Panc1 (cell line): ENCODE measurements around the gene CADPS2. TPM values are rescaled to one million over a fixed set of nuclear protein-coding genes. Genes with fewer than 3 reads are reported as not detected.

ENCODE experiments used
- ATAC-seq: fragments of 200-7000 bp; cut with Tn5 transposase; 2 replicates; pipeline ENCODE4 v1.9.1; 2020; ENCODE audit warnings: mild to moderate bottlenecking, moderate library complexity
- BruUV-seq: library from RNA; stranded (reverse); fragments of 400-500 nt; replicated peaks from 2 replicates; lab custom pipeline; 2021; lab: Mats Ljungman, UMichigan
- CTCF ChIA-PET: fragments of 300-600 bp; sonication (Branson Sonifier 250); formaldehyde crosslinking; loops from one replicate; lab custom pipeline; 2022; ENCODE audit warnings: antibody characterized with exemption; lab: Charles Lee
- POLR2A ChIA-PET: fragments of 300-600 bp; sonication (Branson Sonifier 250); formaldehyde crosslinking; loops from one replicate; lab custom pipeline; 2022; ENCODE audit warnings: antibody characterized with exemption; lab: Charles Lee
- DNase-seq: peaks from one replicate; pipeline ENCODE4 v3.0.0-alpha.2; 2010; ENCODE audit warnings: low read depth, low spot score
- H3K27ac ChIP-seq: 2 replicates; pipeline ENCODE4 v1.5.1; 2011; ENCODE audit warnings: mild to moderate bottlenecking, low read length, inconsistent platforms
- H3K27me3 ChIP-seq: fragments of 200-500 bp; sonication (Bioruptor generic); 2 replicates; pipeline ENCODE4 v1.6.0; 2014; ENCODE audit warnings: low read length, inconsistent platforms; ENCODE audit not compliant: control insufficient read depth, insufficient read depth
- H3K36me3 ChIP-seq: fragments of 200-500 bp; sonication (Bioruptor generic); 2 replicates; pipeline ENCODE4 v1.5.1; 2014; ENCODE audit warnings: inconsistent platforms, mild to moderate bottlenecking, low read length, moderate library complexity; ENCODE audit not compliant: control insufficient read depth, insufficient read depth
- H3K4me1 ChIP-seq: 2 replicates; pipeline ENCODE4 v1.5.1; 2011; ENCODE audit warnings: inconsistent platforms, mild to moderate bottlenecking, low read length, moderate library complexity; ENCODE audit not compliant: control insufficient read depth, insufficient read depth
- H3K4me3 ChIP-seq, 2 experiments: 2 replicates each; pipeline ENCODE4 v1.5.1; 2011 to 2012; ENCODE audit warnings: low read depth in 2 of 2, low read length in 2 of 2, mild to moderate bottlenecking in 2 of 2, inconsistent platforms in 1 of 2, moderate library complexity in 1 of 2
- H3K9me3 ChIP-seq: fragments of 200-500 bp; sonication (Bioruptor generic); 2 replicates; pipeline ENCODE4 v1.5.1; 2014; ENCODE audit warnings: low read depth, mild to moderate bottlenecking, inconsistent platforms, low read length, moderate library complexity; ENCODE audit not compliant: control insufficient read depth, insufficient read depth
- POLR2AphosphoS5 ChIP-seq: IDR thresholded peaks from 2 replicates; pipeline ENCODE4 v1.6.1; 2012; ENCODE audit warnings: mild to moderate bottlenecking, low read depth, low read length, moderate library complexity
- SIN3A ChIP-seq: IDR thresholded peaks from 2 replicates; pipeline ENCODE4 v1.6.1; 2012; ENCODE audit warnings: low read depth, mild to moderate bottlenecking, low read length, moderate library complexity, borderline replicate concordance; ENCODE audit not compliant: insufficient read depth
- TCF7L2 ChIP-seq: IDR thresholded peaks from 2 replicates; pipeline ENCODE4 v1.6.1; 2011; ENCODE audit warnings: mild to moderate bottlenecking, low read depth, low read length, inconsistent platforms
- in situ Hi-C: cut with HindIII; loops from 2 replicates; pipeline ENCODE4 v1.10.0; 2016; ENCODE audit warnings: low sequenced_read_pairs, low pct_unique_long_range_greater_than_20kb
- intact Hi-C: fragments of 100-400 bp; cut with micrococcal nuclease; formaldehyde crosslinking; loops from one replicate; pipeline ENCODE4 v1.10.0; 2022; ENCODE audit not compliant: unreplicated experiment
- total RNA-seq: library from RNA; stranded (reverse); gene quantifications from one replicate; pipeline ENCODE4 v1.2.1, GENCODE V29; 2021; ENCODE audit not compliant: unreplicated experiment
- TF ChIP-seq, protein P1 (sequence below): fragments of 450-650 bp; IDR thresholded peaks from 2 replicates; pipeline ENCODE4 v1.5.1; 2017; ENCODE audit warnings: mild to moderate bottlenecking
- TF ChIP-seq, protein P2 (sequence below), 2 experiments: IDR thresholded peaks; 2 replicates each; pipeline ENCODE4 v1.6.1; 2011 to 2012; ENCODE audit warnings: low read depth in 2 of 2, control low read depth in 1 of 2, low read length in 1 of 2, mild to moderate bottlenecking in 1 of 2, moderate library complexity in 1 of 2; ENCODE audit not compliant: insufficient read depth in 1 of 2

The CADPS2 gene
- total RNA-seq, 1 experiment from 2014 or later = 1.6 TPM

DNA sequence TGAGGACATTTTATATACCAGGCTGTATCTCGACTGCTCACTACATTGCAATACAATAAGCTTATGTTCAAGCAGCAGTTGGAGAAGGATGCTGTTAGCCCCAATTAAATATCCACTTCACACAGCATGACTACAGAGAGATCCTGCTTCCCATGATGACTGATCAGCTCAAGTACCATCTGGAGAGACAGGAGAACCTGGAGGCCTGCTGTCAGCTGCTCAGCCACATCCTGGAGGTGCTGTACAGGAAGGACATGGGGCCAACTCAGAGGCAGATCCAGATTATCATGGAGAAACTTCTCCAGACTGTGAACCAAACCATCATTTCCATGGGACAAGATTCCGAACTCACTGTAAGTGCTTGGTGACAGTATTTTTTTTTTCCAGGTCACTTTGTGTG, 209.8 kb downstream of the CADPS2 start:
- no peaks in the 10 kb centered on the region for H3K4me1 ChIP-seq
- ChIA-PET CTCF (no interaction called here), POLR2A (no interaction called here)
- DNase-seq (no peak), ATAC-seq (no peak)
- no peaks in the 10 kb centered on the region for H3K36me3 ChIP-seq
- H3K4me3 ChIP-seq = no peak overlapping the region
- no peak overlapping the region for H3K27ac ChIP-seq
- no TSS peak for BruUV-seq
- intact Hi-C loops = no loop called here
- H3K9me3 ChIP-seq = no peaks in the 10 kb centered on the region
- TF ChIP-seq, protein P1, sequence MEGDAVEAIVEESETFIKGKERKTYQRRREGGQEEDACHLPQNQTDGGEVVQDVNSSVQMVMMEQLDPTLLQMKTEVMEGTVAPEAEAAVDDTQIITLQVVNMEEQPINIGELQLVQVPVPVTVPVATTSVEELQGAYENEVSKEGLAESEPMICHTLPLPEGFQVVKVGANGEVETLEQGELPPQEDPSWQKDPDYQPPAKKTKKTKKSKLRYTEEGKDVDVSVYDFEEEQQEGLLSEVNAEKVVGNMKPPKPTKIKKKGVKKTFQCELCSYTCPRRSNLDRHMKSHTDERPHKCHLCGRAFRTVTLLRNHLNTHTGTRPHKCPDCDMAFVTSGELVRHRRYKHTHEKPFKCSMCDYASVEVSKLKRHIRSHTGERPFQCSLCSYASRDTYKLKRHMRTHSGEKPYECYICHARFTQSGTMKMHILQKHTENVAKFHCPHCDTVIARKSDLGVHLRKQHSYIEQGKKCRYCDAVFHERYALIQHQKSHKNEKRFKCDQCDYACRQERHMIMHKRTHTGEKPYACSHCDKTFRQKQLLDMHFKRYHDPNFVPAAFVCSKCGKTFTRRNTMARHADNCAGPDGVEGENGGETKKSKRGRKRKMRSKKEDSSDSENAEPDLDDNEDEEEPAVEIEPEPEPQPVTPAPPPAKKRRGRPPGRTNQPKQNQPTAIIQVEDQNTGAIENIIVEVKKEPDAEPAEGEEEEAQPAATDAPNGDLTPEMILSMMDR = no peak
- no peak for TF ChIP-seq SIN3A
- no peak for TF ChIP-seq POLR2AphosphoS5
- TF ChIP-seq, protein P2, sequence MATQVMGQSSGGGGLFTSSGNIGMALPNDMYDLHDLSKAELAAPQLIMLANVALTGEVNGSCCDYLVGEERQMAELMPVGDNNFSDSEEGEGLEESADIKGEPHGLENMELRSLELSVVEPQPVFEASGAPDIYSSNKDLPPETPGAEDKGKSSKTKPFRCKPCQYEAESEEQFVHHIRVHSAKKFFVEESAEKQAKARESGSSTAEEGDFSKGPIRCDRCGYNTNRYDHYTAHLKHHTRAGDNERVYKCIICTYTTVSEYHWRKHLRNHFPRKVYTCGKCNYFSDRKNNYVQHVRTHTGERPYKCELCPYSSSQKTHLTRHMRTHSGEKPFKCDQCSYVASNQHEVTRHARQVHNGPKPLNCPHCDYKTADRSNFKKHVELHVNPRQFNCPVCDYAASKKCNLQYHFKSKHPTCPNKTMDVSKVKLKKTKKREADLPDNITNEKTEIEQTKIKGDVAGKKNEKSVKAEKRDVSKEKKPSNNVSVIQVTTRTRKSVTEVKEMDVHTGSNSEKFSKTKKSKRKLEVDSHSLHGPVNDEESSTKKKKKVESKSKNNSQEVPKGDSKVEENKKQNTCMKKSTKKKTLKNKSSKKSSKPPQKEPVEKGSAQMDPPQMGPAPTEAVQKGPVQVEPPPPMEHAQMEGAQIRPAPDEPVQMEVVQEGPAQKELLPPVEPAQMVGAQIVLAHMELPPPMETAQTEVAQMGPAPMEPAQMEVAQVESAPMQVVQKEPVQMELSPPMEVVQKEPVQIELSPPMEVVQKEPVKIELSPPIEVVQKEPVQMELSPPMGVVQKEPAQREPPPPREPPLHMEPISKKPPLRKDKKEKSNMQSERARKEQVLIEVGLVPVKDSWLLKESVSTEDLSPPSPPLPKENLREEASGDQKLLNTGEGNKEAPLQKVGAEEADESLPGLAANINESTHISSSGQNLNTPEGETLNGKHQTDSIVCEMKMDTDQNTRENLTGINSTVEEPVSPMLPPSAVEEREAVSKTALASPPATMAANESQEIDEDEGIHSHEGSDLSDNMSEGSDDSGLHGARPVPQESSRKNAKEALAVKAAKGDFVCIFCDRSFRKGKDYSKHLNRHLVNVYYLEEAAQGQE (IDR thresholded peaks at IDR 0.05; ENCODE audit: insufficient read depth in 1 of 2, low read depth in 2 of 2, low read length in 1 of 2) = no peak
- no peak for TF ChIP-seq TCF7L2
- in situ Hi-C loops = no loop called here
- H3K27me3 ChIP-seq = no peaks in the 10 kb centered on the region

DNA sequence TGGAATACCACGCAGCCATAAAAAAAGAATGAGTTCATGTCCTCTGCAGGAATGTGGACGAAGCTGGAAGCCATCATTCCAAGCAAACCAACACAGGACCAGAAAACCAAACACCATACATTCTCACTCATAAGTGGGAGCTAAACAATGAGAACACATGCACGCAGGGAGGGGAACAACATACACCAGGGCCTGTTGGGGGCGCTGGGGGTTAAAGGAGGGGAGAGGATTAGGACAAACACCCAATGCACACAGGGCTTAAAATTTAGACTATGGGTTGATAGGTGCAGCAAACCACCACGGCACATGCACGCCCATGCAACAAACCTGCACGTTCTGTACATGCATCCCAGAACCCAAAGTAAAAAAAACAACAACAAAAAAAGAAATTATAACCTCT, 210.6 kb downstream of the CADPS2 start:
- no peak for ATAC-seq
- ChIA-PET POLR2A (no interaction called here), CTCF (no interaction called here)
- no TSS peak for BruUV-seq
- intact Hi-C loops (no loop called here), in situ Hi-C loops (no loop called here)
- no peaks in the 10 kb centered on the region for H3K36me3 ChIP-seq
- H3K9me3 ChIP-seq = no peaks in the 10 kb centered on the region
- H3K4me1 ChIP-seq = no peaks in the 10 kb centered on the region
- no peak overlapping the region for H3K4me3 ChIP-seq
- no peaks in the 10 kb centered on the region for H3K27me3 ChIP-seq
- H3K27ac ChIP-seq = no peak overlapping the region
- DNase-seq = no peak
- TF ChIP-seq SIN3A (no peak), TCF7L2 (no peak), POLR2AphosphoS5 (no peak)
- TF ChIP-seq, protein P1 = no peak
- TF ChIP-seq, protein P2 (IDR thresholded peaks at IDR 0.05; ENCODE audit: insufficient read depth in 1 of 2, low read depth in 2 of 2, low read length in 1 of 2) = no peak
